Upper lobe of right lung (tissue), 1 donor: ENCODE measurements around the gene FAM174B. TPM values are rescaled to one million over a fixed set of nuclear protein-coding genes. Genes with fewer than 3 reads are reported as not detected.

Source experiments
- ATAC-seq: fragments of 200-7000 bp; cut with Tn5 transposase; one replicate; pipeline ENCODE4 v1.9.1; 2020; ENCODE audit warnings: mild to moderate bottlenecking, moderate library complexity
- DNase-seq: peaks from one replicate; pipeline ENCODE4 v3.0.0-alpha.2; 2020
- H3K27ac ChIP-seq: fragments of 200-600 bp; one replicate; pipeline ENCODE4 v1.8.0; 2022
- H3K27me3 ChIP-seq: fragments of 200-600 bp; one replicate; pipeline ENCODE4 v1.8.0; 2022; ENCODE audit warnings: mild to moderate bottlenecking
- H3K36me3 ChIP-seq: fragments of 200-600 bp; one replicate; pipeline ENCODE4 v1.8.0; 2022
- H3K4me1 ChIP-seq: fragments of 200-600 bp; one replicate; pipeline ENCODE4 v1.8.0; 2022
- H3K4me3 ChIP-seq: fragments of 200-600 bp; one replicate; pipeline ENCODE4 v1.8.0; 2022; ENCODE audit warnings: mild to moderate bottlenecking
- H3K9me3 ChIP-seq: fragments of 200-600 bp; one replicate; pipeline ENCODE4 v1.8.0; 2022
- intact Hi-C: fragments of 100-400 bp; cut with DNase I; formaldehyde crosslinking; loops from one replicate; pipeline ENCODE4 v1.11.0; 2022
- total RNA-seq: library from RNA; stranded (reverse); fragmentation: NEBNext Ultra II Directional; extraction: Animal tissue kit (Norgen Biotek cat#: 25700); gene quantifications from one replicate; pipeline ENCODE4 v1.2.1, GENCODE V29; 2021
- TF ChIP-seq, protein P1 (sequence below): fragments of 200-600 bp; IDR thresholded peaks from one replicate; pipeline ENCODE4 v1.8.0; 2022; ENCODE audit warnings: antibody characterized with exemption
- donor health status: DM: no; HTN: yes; CAD: no; lungs with severe emphysema.

FAM174B gene
- total RNA-seq, 1 donor from 2014 or later, result 62.9 TPM

DNA sequence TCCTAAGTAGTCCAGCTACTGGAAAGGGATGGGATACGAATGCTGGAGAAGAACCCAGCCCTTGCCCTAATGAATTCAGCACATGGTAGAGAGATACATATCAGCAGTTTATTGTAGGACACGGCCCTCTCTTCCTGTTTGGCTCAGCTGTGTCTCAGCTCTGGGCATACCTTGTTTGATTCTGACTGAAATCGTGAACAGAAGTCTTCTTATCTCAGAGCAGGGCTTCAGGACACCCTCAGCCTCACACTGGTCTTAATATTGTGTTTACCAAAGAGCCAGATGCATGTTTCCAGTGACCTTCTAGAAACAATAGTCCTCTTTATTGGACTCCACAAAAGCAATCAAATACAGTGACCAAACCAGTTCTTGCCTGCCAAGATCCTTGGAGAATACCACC is 54.7 kb downstream of the FAM174B start:
- TF ChIP-seq, protein P1, sequence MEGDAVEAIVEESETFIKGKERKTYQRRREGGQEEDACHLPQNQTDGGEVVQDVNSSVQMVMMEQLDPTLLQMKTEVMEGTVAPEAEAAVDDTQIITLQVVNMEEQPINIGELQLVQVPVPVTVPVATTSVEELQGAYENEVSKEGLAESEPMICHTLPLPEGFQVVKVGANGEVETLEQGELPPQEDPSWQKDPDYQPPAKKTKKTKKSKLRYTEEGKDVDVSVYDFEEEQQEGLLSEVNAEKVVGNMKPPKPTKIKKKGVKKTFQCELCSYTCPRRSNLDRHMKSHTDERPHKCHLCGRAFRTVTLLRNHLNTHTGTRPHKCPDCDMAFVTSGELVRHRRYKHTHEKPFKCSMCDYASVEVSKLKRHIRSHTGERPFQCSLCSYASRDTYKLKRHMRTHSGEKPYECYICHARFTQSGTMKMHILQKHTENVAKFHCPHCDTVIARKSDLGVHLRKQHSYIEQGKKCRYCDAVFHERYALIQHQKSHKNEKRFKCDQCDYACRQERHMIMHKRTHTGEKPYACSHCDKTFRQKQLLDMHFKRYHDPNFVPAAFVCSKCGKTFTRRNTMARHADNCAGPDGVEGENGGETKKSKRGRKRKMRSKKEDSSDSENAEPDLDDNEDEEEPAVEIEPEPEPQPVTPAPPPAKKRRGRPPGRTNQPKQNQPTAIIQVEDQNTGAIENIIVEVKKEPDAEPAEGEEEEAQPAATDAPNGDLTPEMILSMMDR, result no peak
- Histone ChIP-seq H3K27ac (no peak overlapping the region), H3K9me3 (no peaks in the 10 kb centered on the region), H3K4me1 (no peaks in the 10 kb centered on the region), H3K4me3 (no peak overlapping the region), H3K27me3 (no peaks in the 10 kb centered on the region), H3K36me3 (no peaks in the 10 kb centered on the region)
- intact Hi-C loops, result no loop called here
- DNase-seq, result no peak
- no peak for ATAC-seq

DNA sequence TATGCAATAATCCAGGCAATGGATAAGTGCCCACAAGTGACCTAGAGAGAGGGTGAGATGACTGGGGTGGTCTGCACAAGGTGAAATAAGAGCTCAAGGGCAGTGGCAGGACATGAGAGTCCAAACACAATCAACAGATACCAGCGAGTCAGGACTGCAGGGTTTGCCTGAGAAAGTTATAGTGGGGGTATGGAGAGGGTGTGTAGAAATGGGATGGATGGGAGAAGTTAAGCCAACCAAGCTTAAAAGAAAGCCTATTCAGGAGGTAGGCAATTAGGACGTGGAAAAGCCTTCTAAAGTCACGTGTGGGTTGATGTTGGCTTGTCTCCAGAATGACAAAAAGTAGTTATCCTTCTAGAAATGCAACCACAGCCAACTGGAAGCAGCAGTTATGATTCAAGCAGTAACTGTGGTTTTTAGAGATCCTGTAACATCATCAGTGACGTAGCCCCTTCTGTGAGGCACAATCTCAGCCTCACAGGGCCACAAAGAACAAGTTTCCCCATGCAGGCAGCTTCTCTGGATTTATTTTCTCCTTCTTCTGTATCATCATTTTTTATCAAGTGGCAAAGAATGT is 56.1 kb downstream of the FAM174B start:
- no peaks in the 10 kb centered on the region for H3K4me1 ChIP-seq
- ATAC-seq (no peak), DNase-seq (no peak)
- intact Hi-C loops, result no loop called here
- H3K27ac ChIP-seq, result no peak overlapping the region
- H3K27me3 ChIP-seq, result no peaks in the 10 kb centered on the region
- no peaks in the 10 kb centered on the region for H3K9me3 ChIP-seq
- no peak overlapping the region for H3K4me3 ChIP-seq
- H3K36me3 ChIP-seq, result no peaks in the 10 kb centered on the region
- TF ChIP-seq, protein P1, result no peak

DNA sequence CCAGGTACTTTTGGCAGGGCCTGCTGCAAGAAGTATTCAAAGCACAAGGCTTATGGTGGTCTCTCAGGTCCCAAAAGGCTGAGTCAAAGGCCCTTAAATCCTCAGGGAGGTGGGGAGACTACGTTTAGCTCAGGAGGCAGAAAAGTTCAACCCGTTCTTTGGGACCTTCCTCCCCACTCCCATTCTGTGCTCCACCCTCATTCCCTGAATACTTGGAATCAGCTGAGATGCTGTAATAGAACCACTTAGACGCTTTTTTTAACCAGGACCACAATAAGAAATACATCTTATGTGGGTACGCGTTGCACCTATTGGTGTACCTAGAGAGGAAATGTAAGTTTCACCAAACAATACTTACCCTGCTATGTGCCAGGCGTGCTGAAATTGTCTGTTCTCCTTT is 58.0 kb downstream of the FAM174B start:
- H3K4me3 ChIP-seq, result no peak overlapping the region
- DNase-seq (no peak), ATAC-seq (peak; percentile 85)
- no peaks in the 10 kb centered on the region for H3K9me3 ChIP-seq
- H3K27ac ChIP-seq, result peak overlapping the region; percentile 75
- no peaks in the 10 kb centered on the region for H3K4me1 ChIP-seq
- intact Hi-C loops, result no loop called here
- no peaks in the 10 kb centered on the region for H3K36me3 ChIP-seq
- TF ChIP-seq, protein P1, result no peak
- H3K27me3 ChIP-seq, result no peaks in the 10 kb centered on the region

DNA sequence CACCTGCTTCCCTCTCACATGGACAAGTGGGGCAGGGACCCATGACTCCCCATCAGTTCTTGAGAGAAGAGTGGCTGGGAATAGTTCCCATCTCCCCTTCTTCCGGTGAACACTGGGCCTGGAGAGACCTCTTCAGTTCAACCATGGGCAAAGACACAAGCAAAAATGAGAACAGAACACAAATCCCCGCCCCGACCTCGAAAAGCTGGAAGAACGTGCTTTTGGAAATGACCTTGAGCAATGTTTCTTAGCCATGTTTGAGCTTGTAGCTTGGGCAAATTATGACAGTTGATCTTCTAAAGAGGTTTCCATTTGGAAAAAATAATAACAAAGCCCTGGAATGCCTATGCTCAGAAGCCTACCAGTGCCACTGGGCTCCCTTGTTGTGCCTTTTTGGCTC is 59.0 kb downstream of the FAM174B start:
- H3K9me3 ChIP-seq, result no peaks in the 10 kb centered on the region
- no peaks in the 10 kb centered on the region for H3K36me3 ChIP-seq
- ATAC-seq, result peak; percentile 7
- no peak overlapping the region for H3K4me3 ChIP-seq
- no peaks in the 10 kb centered on the region for H3K4me1 ChIP-seq
- intact Hi-C loops, result no loop called here
- peak overlapping the region; percentile 75 for H3K27ac ChIP-seq
- no peaks in the 10 kb centered on the region for H3K27me3 ChIP-seq
- TF ChIP-seq, protein P1, result no peak
- DNase-seq, result no peak

DNA sequence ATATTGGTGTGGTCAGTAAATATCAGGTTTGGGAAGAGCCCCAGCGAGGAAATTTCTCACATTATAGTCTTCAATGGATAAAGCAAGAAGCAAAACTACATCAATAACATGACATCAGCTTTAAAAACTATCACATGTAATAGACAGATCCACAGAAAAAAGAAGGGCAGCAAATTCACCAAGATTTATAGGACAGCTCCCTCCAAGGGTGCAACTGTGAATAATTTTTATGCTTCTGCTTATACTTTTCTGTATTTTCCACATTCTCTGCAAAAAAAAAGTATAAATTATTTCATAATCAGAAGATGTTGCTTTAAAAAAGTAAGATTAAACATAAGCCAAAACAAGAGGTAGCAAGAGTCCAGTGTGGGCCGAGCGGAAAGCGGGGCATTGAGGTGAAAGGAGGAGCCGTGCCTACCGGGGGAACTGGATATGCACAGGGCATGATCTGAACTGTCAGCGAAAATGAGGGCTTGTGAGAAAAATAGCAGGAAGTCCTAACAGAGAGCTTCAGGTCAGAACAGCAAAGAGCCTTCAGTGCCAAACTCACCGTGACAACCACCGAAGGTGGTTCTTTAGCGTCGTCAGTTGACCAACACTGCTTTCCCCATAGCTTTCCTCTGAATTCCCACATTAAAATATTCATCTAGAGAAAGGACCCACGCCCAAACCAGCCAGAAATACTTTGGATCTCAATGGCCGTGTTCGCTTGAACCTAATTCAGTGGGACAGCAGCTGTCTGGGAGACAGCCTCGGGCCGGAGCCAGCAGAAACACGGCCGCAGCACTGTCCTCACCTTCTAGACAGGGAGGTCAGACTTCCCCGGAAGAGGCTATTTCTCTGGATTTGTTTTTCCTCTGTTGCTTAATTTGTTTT is 59.8 kb downstream of the FAM174B start:
- TF ChIP-seq, protein P1, result no peak
- no peaks in the 10 kb centered on the region for H3K27me3 ChIP-seq
- intact Hi-C loops, result no loop called here
- ATAC-seq, result no peak
- H3K36me3 ChIP-seq, result no peaks in the 10 kb centered on the region
- H3K4me1 ChIP-seq, result no peaks in the 10 kb centered on the region
- H3K27ac ChIP-seq, result no peak overlapping the region
- H3K4me3 ChIP-seq, result no peak overlapping the region
- no peak for DNase-seq
- H3K9me3 ChIP-seq, result no peaks in the 10 kb centered on the region
